ENCODE measurements around the gene RAD51B. TPM values are rescaled to one million over a fixed set of nuclear protein-coding genes. Genes with fewer than 3 reads are reported as not detected.

The RAD51B gene
- total RNA-seq, 1 experiment from 2014 or later, result 16.7 TPM

- no peak overlapping the region for H4K91ac ChIP-seq (ENCODE audit: insufficient read length, low read depth, low read length)
- no peaks in the 10 kb centered on the region for H4K20me1 ChIP-seq (ENCODE audit: control insufficient read depth, insufficient read depth, insufficient read length)
- H3K9ac ChIP-seq (ENCODE audit: extremely low read depth, insufficient read length, low read length), result no peak overlapping the region
- H3K79me2 ChIP-seq (ENCODE audit: insufficient read depth, low read length), result no peaks in the 10 kb centered on the region
- H3K4ac ChIP-seq (ENCODE audit: low read depth, low read length), result no peak overlapping the region
- peak overlapping the region; percentile 26; the same call in 1 of the 2 replicates for H3K14ac ChIP-seq (ENCODE audit: insufficient read depth, low read length)
- no peaks in the 10 kb centered on the region for H3K23me2 ChIP-seq (ENCODE audit: insufficient read length, low read depth, low read length, poor library complexity, severe bottlenecking)
- no peak overlapping the region for H2BK15ac ChIP-seq (ENCODE audit: low read depth, low read length)
- Mint-ChIP-seq H3K4me1 (peaks cover 27 to 31% of the 10 kb centered on the region in 2 experiments), H3K27ac (no peak overlapping the region), H3K9me3 (no peaks in the 10 kb centered on the region), H3K4me3 (no peak overlapping the region), H3K36me3 (ENCODE audit: insufficient read depth in 1 of 3, low read depth in 3 of 3) (no peaks in the 10 kb centered on the region), H3K27me3 (ENCODE audit: low read depth) (no peaks in the 10 kb centered on the region; the same call in 1 of the 2 replicates)
- H2BK12ac ChIP-seq (ENCODE audit: insufficient read length, low read depth, low read length), result no peak overlapping the region
- no peaks in the 10 kb centered on the region for H3K27me3 ChIP-seq (ENCODE audit: insufficient read depth, low read length)
- no peak overlapping the region for H3K56ac ChIP-seq (ENCODE audit: insufficient read length, low read depth, low read length)
- H3K23ac ChIP-seq (ENCODE audit: insufficient read length, low read depth, low read length), result no peak overlapping the region
- WGBS (ENCODE audit: extremely low coverage, insufficient read length, low lambda C conversion rate), result no CpG with 5 or more reads among the region's 6 CpGs
- H3K27ac ChIP-seq (ENCODE audit: insufficient read length, low read depth, low read length), result no peak overlapping the region
- no peak overlapping the region for H4K5ac ChIP-seq (ENCODE audit: insufficient read length, low read depth, low read length)
- no peak for TF ChIP-seq CTCF (conservative IDR thresholded peaks at IDR 0.05)
- H2BK20ac ChIP-seq (ENCODE audit: low read depth, low read length, poor library complexity, severe bottlenecking), result no peak overlapping the region
- no peak overlapping the region for H3K4me2 ChIP-seq (ENCODE audit: insufficient read depth, insufficient read length, low read length)
- H4K8ac ChIP-seq (replicated peaks; ENCODE audit: insufficient read length, low read depth, low read length), result no peak overlapping the region
- H3T11ph ChIP-seq (ENCODE audit: low read length), result no peak overlapping the region
- no peak for DNase-seq
- H2BK120ac ChIP-seq (ENCODE audit: low read depth, low read length, poor library complexity, severe bottlenecking), result no peak overlapping the region
- H3K4me1 ChIP-seq (ENCODE audit: insufficient read depth, low read length), result no peaks in the 10 kb centered on the region
- H3K18ac ChIP-seq (ENCODE audit: insufficient read length, low read depth, low read length), result peak overlapping the region; percentile 2
- no peaks in the 10 kb centered on the region for H3K9me3 ChIP-seq (ENCODE audit: control insufficient read depth, low read depth, low read length)
- H2BK5ac ChIP-seq (ENCODE audit: insufficient read length, low read length), result no peak overlapping the region
- H2AFZ ChIP-seq (ENCODE audit: low read length), result no peak overlapping the region
- H2AK5ac ChIP-seq (ENCODE audit: insufficient read length, low read length), result no peak overlapping the region
- no peaks in the 10 kb centered on the region for H3K79me1 ChIP-seq (ENCODE audit: insufficient read depth, low read depth, low read length, poor library complexity, severe bottlenecking)
Observed at GRCh38 chr14:68282479-68283377, 463.1 kb downstream of the RAD51B start.
